K562 (cell line): ENCODE results near the gene CEMIP. TPM values are rescaled to one million over a fixed set of nuclear protein-coding genes. Genes with fewer than 3 reads are reported as not detected.
A peak's percentile ranks its signal among the peaks of the same experiment; 100 is the strongest.

ENCODE experiments used
- BCL6 ChIP-seq: fragments of 250-450 bp; sonication (Bioruptor Pico); IDR thresholded peaks from 2 replicates; pipeline ENCODE4 v1.4.0; 2020
- EGR1 ChIP-seq: fragments of 450-650 bp; conservative IDR thresholded peaks from 2 replicates; pipeline ENCODE4 v1.6.1; 2017; ENCODE audit warnings: mild to moderate bottlenecking
- PBX2 ChIP-seq, 2 experiments: IDR thresholded peaks in 1 of 2; conservative IDR thresholded peaks in 1 of 2; 2 replicates each; pipeline ENCODE4 v1.6.1; 2016; ENCODE audit warnings: low read depth in 2 of 2, mild to moderate bottlenecking in 1 of 2, missing compliant biosample characterization in 1 of 2, missing genetic modification characterization in 1 of 2, moderate library complexity in 1 of 2
- PHB ChIP-seq: fragments of 250-450 bp; sonication (Bioruptor Pico); IDR thresholded peaks from 2 replicates; pipeline ENCODE4 v1.5.0; 2021
- SMARCC2 ChIP-seq: fragments of 450-650 bp; IDR thresholded peaks from 2 replicates; pipeline ENCODE4 v1.6.1; 2017; ENCODE audit warnings: antibody characterized with exemption, moderate library complexity, mild to moderate bottlenecking, low read depth
- STAG1 ChIP-seq: sonication (generic); formaldehyde crosslinking; IDR thresholded peaks from 2 replicates; pipeline ENCODE4 v1.5.0; 2020; ENCODE audit warnings: missing genetic modification reagents, borderline replicate concordance
- ZNF232 ChIP-seq: sonication (generic); formaldehyde crosslinking; IDR thresholded peaks from 2 replicates; pipeline ENCODE4 v1.8.0; 2022; ENCODE audit warnings: mild to moderate bottlenecking, missing genetic modification reagents
- ZNF274 ChIP-seq: IDR thresholded peaks from 2 replicates; pipeline ENCODE4 v1.6.1; 2011; ENCODE audit warnings: low read depth, mild to moderate bottlenecking, low read length, moderate library complexity, borderline replicate concordance
- ZNF311 ChIP-seq: fragments of 250-450 bp; sonication (Bioruptor Pico); IDR thresholded peaks from 2 replicates; pipeline ENCODE4 v1.4.0; 2020; ENCODE audit warnings: mild to moderate bottlenecking, moderate library complexity
- polyA plus RNA-seq, 8 experiments: library from polyadenylated mRNA; depleted of rRNA in 4 of 8; stranded (reverse) in 5 of 8; unstranded in 3 of 8; fragments of >200 nt; fragmentation: Nextera tagmentation in 2 of 8; fragmentation: Illumina TruSeq in 1 of 8; extraction: Ambion mirVana in 2 of 8; extraction: Trizol in 1 of 8; gene quantifications; 2 replicates each; pipeline versions ENCODE4 v1.2.1 to v1.2.3, GENCODE V29; 2011 to 2014; ENCODE audit warnings: inconsistent platforms in 1 of 8, missing spikeins in 1 of 8
- total RNA-seq, 7 experiments: library from RNA; depleted of rRNA in 6 of 7; stranded (reverse); fragments of >200 nt in 6 of 7; fragmentation: Illumina TruSeq in 2 of 7; extraction: Trizol in 2 of 7; gene quantifications; 2 replicates each; pipeline versions ENCODE4 v1.2.1 to v1.2.3, GENCODE V29; 2011 to 2021; ENCODE audit warnings: low replicate concordance in 1 of 7
- TF ChIP-seq, protein P1 (sequence below): sonication (generic); formaldehyde crosslinking; IDR thresholded peaks from 2 replicates; pipeline ENCODE4 v1.8.1; 2023; ENCODE audit warnings: mild to moderate bottlenecking, missing genetic modification reagents
- TF ChIP-seq, protein P2 (sequence below): fragments of 450-650 bp; IDR thresholded peaks from 2 replicates; pipeline ENCODE4 v1.6.1; 2016; ENCODE audit warnings: antibody characterized with exemption
- TF ChIP-seq, protein P3 (sequence below): IDR thresholded peaks from 2 replicates; pipeline ENCODE4 v1.6.1; 2011; ENCODE audit warnings: borderline replicate concordance, low read depth, mild to moderate bottlenecking, moderate library complexity, low read length; ENCODE audit not compliant: insufficient read depth, poor library complexity, severe bottlenecking
- TF ChIP-seq, protein P4 (sequence below): fragments of 250-450 bp; sonication (Bioruptor Pico); IDR thresholded peaks from 2 replicates; pipeline ENCODE4 v1.8.0; 2021; ENCODE audit warnings: mild to moderate bottlenecking, moderate library complexity
- TF ChIP-seq, protein P5 (sequence below), 2 experiments: IDR thresholded peaks; 2 replicates each; pipeline ENCODE4 v1.6.1; 2011; ENCODE audit warnings: borderline replicate concordance in 1 of 2, control low read depth in 1 of 2, low read depth in 1 of 2, low read length in 1 of 2, mild to moderate bottlenecking in 1 of 2, mixed read lengths in 1 of 2, moderate library complexity in 1 of 2; ENCODE audit not compliant: insufficient read depth in 1 of 2, insufficient read length in 1 of 2, poor library complexity in 1 of 2, severe bottlenecking in 1 of 2; ENCODE audit errors: extremely low read depth in 1 of 2

Gene CEMIP
- total and polyA plus RNA-seq, 9 of the 15 experiments (the other 6 are each of a cell fraction or from before 2014, with no cell fraction given), result 0.33 TPM; not detected in 8

DNA sequence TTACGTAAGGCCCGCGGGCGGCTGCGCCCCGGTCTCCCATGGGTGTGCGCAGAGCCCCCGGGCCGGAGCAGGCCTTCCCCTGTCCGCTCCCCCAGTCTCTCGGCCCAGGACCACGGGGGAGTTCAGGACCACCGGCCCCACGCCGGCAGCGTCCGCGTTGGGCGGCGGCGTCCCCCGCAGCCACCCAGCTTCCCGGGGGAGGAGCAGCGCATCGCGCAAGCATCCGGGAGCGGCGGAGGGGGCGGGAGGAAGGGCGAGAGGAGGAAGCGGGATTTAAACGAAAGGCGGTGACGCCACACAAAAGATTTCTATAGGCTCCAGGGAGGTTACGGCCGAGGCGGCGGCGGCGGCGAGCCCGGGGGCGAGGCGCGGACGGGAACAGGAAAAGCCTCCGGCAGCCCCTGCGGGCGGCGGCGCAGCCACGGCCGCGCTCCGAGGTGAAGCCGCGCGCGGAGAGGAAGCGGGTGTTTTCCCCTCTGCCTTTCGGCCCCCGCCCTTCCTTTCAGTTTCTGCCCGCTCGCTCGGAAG, 221.5 kb downstream of the CEMIP start, which contains the start of gene TLNRD1 (continued):
- TF ChIP-seq ZNF232, result no peak
- TF ChIP-seq, protein P1, sequence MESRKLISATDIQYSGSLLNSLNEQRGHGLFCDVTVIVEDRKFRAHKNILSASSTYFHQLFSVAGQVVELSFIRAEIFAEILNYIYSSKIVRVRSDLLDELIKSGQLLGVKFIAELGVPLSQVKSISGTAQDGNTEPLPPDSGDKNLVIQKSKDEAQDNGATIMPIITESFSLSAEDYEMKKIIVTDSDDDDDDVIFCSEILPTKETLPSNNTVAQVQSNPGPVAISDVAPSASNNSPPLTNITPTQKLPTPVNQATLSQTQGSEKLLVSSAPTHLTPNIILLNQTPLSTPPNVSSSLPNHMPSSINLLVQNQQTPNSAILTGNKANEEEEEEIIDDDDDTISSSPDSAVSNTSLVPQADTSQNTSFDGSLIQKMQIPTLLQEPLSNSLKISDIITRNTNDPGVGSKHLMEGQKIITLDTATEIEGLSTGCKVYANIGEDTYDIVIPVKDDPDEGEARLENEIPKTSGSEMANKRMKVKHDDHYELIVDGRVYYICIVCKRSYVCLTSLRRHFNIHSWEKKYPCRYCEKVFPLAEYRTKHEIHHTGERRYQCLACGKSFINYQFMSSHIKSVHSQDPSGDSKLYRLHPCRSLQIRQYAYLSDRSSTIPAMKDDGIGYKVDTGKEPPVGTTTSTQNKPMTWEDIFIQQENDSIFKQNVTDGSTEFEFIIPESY (CRISPR knock-in tag), result no peak
- TF ChIP-seq STAG1 (CRISPR knock-in tag), result no peak
- TF ChIP-seq, protein P2, sequence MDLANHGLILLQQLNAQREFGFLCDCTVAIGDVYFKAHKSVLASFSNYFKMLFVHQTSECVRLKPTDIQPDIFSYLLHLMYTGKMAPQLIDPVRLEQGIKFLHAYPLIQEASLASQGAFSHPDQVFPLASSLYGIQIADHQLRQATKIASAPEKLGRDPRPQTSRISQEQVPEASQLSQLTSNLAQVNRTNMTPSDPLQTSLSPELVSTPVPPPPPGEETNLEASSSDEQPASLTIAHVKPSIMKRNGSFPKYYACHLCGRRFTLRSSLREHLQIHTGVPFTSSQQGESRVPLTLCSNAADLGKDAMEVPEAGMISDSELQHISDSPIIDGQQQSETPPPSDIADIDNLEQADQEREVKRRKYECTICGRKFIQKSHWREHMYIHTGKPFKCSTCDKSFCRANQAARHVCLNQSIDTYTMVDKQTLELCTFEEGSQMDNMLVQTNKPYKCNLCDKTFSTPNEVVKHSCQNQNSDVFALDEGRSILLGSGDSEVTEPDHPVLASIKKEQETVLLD, result no peak
- TF ChIP-seq PHB, result peak; percentile 64; the same call in 1 of the 2 replicates
- TF ChIP-seq, protein P3, sequence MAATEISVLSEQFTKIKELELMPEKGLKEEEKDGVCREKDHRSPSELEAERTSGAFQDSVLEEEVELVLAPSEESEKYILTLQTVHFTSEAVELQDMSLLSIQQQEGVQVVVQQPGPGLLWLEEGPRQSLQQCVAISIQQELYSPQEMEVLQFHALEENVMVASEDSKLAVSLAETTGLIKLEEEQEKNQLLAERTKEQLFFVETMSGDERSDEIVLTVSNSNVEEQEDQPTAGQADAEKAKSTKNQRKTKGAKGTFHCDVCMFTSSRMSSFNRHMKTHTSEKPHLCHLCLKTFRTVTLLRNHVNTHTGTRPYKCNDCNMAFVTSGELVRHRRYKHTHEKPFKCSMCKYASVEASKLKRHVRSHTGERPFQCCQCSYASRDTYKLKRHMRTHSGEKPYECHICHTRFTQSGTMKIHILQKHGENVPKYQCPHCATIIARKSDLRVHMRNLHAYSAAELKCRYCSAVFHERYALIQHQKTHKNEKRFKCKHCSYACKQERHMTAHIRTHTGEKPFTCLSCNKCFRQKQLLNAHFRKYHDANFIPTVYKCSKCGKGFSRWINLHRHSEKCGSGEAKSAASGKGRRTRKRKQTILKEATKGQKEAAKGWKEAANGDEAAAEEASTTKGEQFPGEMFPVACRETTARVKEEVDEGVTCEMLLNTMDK, result no peak
- TF ChIP-seq BCL6, result no peak
- TF ChIP-seq, protein P4, sequence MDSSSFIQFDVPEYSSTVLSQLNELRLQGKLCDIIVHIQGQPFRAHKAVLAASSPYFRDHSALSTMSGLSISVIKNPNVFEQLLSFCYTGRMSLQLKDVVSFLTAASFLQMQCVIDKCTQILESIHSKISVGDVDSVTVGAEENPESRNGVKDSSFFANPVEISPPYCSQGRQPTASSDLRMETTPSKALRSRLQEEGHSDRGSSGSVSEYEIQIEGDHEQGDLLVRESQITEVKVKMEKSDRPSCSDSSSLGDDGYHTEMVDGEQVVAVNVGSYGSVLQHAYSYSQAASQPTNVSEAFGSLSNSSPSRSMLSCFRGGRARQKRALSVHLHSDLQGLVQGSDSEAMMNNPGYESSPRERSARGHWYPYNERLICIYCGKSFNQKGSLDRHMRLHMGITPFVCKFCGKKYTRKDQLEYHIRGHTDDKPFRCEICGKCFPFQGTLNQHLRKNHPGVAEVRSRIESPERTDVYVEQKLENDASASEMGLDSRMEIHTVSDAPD, result no peak
- peak; percentile 89 for TF ChIP-seq EGR1
- TF ChIP-seq ZNF311 (CRISPR knock-in tag), result no peak
- TF ChIP-seq SMARCC2, result no peak
- no peak for TF ChIP-seq PBX2 (CRISPR knock-in tag; IDR thresholded peaks at IDR 0.05; ENCODE audit: low read depth)
- TF ChIP-seq PBX2 (tag; conservative IDR thresholded peaks at IDR 0.05; ENCODE audit: low read depth), result no peak
- TF ChIP-seq, protein P5, sequence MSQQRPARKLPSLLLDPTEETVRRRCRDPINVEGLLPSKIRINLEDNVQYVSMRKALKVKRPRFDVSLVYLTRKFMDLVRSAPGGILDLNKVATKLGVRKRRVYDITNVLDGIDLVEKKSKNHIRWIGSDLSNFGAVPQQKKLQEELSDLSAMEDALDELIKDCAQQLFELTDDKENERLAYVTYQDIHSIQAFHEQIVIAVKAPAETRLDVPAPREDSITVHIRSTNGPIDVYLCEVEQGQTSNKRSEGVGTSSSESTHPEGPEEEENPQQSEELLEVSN (IDR thresholded peaks at IDR 0.05; ENCODE audit: borderline replicate concordance in 1 of 2, extremely low read depth in 1 of 2, insufficient read depth in 1 of 2, insufficient read length in 1 of 2, low read depth in 1 of 2, low read length in 1 of 2, poor library complexity in 1 of 2, severe bottlenecking in 1 of 2), result peak in 1 of 2 experiments; percentile 38
- TF ChIP-seq ZNF274, result no peak
